SKM-1 (cell line): ENCODE measurements around the gene ZFP36L1.

Experiments
- DNase-seq: peaks from one replicate; lab custom pipeline; 2025; ENCODE audit not compliant: unreplicated experiment; lab: John Stamatoyannopoulos, UW

Gene ZFP36L1

DNA sequence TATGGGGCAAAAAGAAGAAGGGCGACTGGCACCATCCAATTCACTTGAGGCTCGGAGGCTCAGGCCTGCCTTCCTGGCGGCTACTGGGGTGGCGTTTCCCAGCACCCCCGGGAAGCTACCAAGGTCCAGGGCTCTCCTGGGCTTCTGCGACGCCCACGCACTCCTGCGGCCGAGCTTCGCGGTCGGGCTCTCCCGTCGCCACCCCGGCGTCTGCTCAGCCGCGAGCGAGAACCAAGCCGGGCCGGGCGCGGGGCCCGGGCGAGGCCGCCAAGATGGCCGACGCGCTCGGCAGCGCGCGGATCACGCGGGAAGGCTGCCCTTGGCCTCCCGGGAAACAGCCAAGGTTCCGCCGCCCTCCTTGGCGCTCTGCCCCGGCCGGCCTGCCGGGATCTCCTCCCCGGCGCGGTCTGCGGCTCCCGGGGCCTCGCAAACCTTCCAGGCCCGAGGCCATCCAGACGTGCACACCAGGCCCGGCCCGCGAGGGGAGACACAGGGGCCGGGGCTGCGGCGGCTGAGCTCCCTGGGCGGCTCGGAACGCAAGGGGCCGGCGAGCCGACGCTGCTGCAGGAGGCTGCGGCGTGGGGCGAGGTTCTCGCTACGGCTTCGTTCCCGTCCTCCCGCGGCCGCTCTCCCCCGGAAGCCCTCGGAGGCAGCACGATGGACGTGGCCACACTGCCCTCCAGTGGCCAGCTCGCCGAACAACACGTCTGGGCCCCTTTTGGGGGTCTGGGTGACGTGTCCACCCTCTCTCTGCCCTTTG is 23.5 kb upstream of the ZFP36L1 start:
- DNase-seq: no peak

DNA sequence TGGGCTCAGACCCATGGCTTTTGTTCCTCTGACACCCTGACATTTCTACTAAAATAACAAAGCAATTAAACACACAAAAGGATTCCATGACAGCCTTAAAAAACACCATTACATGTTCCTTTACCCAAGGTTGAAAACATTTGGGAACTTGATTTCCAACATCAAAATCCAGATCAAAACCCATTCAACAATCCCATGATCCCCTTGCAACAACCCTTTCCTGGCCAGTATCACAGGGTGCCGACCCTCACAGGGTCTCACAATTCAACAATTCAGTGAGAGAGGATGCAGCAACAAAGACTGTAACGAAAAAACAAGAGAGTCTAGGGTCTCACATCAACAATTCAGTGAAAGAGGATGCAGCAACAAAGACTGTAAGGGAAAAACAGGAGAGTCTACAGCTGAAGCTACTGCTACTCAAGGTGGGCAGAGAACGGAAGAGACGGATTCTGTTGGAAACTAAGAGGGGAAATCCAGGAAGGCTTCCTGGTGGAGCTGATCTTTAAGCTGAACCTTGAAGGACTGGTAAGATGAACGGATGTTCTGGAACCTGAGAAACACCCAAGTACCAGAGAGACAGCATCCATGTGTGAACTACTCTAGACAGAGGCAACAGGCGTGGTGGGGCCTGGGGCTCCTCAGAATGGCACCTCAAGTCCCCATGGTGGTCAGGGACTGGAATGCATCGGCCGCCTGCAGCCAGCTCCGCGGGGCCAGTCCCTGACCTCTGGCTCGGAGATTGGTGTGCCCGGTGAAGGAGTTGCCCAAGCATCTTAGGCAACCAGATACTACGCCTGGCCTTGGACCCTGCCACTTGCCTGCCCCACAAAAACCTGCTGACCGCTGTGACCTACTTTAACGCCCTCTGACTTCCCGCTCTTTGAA is 22.7 kb upstream of the ZFP36L1 start:
- DNase-seq: no peak

DNA sequence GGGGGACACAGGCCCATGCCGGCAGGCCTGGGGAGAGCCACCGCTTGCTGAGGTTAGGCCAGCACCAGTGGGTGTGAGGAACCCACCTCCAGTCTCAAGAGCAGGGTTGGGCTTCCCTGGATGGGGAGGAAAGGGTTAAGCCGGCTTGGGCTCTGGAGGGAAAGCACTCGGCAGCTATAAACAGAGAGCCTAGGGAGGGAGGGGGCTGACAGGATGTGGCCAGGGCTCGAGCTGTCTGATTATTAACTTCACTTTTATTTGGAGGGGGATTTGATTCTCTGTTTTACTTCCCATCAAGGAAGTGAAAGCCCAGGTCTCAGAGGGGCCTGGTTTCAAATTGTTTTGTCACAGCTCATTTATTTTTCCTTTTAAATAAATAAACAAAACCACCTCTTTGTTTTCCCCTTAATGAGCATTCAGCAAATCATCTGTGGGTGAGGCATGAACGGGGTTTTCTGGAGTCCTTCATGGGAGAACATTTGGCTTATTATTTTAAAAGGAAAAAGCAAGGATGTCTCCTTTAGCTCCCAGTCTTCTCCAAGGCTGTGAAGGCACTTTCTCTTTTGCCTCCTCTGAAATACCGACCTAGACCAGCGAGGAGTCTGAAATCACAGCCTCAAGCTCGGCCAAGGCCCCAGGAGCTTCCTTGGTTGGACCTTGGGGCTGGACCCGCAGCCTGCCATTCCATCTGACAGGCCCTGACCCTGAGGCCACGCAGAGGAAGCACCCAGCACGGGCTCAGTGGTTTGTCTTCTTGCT is 21.9 kb upstream of the ZFP36L1 start:
- DNase-seq: no peak

DNA sequence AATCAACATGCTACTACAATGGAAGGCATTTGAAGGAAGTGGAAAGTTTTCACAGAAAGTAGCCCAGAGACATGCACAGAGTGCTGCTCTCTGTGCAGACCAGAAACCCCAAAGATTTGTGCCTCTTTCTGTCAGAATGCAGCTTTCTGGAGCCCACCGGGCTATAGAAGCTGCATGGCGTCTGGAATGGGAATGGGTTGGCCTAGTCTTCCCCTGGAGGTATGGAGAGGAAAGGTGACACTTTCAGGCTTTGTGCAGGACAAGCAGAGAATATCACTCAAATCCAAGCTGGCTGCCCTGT is 21.3 kb upstream of the ZFP36L1 start:
- DNase-seq: no peak

DNA sequence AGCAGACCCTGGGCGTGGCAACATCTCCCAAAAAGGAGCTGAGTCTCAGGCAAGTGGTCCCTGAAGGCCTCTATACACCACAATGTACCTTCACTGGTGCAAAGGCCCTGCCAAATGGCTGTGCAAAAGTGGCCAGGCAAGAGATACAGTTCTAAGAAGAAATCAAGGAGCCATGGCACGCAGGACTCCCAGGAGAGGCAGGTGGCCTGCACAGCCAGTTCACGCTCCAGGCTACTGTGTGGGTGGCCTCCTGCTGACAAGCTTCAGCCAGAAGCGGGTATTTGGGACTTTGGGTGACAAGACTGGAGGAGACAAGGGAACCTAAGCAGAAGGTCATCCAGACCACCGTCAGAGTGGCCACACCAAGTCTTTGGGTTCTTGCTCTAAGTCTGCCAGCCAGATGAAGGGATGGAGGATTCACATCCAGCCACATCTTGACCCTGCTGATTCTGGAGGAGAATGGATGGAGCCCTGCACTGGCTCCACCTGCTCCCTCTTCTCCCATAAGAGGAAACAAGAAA is 20.5 kb upstream of the ZFP36L1 start:
- DNase-seq: no peak

DNA sequence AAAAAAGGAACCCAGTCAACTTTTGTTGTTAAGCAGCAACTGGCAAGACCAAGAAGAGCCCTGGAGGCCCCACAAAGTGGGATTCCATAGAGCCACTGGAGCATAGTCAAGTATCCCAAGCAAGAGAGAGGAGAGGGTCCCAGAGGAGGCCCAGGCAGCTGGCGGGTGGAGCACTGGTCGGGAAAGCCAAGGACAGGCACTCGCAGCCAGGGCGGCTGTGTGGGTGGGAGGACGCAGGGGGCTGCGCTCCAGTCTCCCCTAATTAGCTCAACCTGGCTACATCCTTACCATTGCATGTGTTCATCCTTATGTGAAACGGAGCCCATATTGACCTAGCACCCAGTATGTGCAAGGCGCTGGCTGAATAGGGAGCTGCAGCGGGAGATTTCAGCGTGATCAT is 18.3 kb upstream of the ZFP36L1 start:
- no peak for DNase-seq

DNA sequence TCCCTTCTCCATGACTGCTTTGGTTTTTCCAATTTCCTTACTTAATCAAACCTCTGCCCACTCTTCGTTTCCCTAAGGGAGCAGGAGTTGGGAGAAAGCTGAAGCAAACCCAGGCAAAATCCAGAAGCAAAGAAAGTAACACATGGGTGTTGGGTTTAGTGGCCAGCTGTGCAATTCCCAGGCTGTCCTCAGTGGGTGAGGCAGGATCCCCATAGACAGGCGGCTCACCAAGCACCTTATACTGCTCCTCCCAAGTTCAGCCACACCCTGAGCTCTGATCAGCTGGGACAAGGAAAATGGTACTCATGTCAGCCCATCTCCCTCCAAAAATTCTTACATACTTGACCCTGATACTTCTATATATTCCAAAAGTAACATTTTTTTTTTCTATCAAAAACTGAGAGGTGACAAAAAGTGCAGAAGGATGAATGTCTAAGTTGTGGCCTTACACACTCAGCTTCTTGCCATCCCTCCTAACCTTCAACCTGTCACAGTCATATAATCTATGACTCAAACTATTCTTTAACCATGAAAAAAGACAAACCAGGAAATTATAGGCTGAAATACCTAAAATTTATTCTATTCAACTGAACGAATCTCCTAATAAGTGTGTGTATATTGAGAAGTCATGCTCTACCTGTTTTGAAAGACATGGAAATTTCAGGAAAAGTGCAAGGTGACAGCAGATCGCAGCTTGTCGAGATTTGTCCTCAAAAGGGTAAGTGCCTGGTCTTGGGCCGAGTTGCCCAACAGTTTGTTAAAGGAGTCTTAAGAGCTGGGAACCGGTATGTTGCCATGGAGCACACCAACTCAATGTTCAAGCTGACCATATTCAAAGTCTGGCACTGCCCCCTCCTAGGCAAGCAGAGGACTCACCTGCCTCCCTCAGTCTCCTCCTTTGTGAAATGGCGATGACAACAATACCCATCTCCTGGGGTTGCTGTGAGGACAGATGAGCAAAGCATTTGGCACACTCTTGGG is 17.6 kb upstream of the ZFP36L1 start:
- no peak for DNase-seq

DNA sequence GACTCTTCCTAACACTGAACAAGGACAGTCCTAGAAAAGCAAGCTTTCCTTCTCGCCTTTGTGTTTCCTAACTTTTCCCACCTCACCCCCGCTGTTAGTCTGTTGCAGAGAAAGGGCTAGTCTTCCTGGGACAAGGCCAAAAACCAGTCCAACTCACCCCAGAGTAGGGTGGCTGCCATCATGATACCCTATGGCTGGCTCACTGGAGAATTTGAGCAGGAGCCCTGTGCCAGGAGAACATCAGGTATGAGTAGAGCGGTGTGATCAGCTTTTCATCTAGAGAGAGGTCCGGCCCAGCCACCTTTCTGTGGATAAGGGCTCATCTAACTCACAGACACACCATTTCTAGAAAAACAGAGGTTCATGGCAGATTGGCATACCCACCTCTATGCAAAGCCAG is 16.7 kb upstream of the ZFP36L1 start:
- DNase-seq: no peak

DNA sequence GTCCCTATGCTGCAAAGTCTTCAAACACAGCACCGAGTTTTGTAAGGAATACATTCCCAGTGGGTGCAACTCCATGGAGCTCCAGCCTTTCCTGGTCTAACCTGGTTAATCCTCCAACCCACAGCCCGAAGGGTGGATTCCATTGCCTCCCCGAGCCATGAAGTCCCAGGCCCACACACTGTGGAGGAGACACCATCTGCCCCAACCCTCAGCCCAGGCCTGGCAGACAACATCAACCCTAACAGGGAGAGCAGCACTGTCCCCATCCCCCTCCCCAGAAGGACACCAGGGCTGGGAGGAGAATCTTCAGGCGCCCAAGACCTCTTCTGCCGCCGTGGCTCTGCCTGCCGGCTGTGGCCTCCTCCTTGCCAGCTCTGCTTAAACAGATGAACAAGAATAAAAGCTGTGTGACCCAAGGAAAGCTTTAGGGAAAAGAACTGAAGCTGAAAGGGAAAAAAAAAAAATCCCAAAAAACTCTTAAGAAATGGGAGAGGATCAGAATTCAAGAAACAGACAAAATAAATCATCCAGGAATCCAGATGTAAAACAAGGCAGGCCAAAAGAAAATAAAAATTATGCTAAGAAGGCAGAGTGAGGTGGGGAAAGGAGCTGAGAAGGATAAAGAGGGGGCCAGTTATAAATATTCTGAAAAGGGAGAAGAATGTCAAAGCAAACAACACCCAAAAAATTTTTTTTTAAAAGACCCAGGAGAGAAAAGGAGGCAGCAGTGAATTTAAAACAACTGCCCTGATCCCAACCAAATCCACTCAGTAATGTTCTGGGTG is 16.0 kb upstream of the ZFP36L1 start:
- DNase-seq: no peak

DNA sequence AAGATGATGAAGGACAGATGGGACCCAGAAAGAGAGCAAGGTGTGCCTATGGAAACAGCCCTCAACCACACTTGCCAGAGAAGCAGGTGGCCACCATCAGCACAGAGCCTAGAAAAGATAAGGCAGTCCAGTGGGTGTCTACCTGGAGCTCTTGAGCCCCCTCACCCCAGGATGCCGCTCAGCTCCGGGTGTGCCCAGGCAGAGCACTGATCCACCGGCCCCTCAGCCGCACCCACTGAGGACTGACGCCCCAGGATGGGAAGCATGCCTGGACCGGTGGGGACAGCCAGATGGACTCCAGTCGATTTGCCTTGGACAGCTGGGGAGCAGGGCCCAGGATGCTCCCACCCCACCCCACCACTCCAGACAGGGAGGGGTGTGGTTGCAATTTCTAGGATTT is 15.1 kb upstream of the ZFP36L1 start:
- no peak for DNase-seq

DNA sequence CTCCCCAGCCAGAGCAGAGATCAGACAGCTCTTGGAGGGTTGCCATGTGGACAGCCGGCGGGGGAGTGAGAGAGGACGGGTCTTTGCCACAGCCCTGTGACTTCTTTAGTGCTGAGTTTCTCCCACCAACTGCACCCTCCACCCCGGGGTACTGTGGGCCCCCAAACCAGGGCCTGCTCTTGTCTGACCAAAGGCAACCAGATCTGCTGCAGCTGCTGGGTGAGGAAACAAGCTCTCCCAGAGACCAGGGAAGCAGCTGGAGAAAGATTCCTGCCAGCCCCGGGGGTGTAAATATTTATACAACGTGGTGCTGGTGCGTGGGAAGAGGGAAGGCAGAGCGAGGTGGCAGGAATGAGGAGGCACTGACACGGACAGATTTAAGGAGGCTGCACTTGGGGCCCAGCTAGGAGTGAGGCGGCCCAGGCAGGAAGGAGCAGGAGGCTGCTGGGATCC is 14.3 kb upstream of the ZFP36L1 start:
- DNase-seq: no peak

DNA sequence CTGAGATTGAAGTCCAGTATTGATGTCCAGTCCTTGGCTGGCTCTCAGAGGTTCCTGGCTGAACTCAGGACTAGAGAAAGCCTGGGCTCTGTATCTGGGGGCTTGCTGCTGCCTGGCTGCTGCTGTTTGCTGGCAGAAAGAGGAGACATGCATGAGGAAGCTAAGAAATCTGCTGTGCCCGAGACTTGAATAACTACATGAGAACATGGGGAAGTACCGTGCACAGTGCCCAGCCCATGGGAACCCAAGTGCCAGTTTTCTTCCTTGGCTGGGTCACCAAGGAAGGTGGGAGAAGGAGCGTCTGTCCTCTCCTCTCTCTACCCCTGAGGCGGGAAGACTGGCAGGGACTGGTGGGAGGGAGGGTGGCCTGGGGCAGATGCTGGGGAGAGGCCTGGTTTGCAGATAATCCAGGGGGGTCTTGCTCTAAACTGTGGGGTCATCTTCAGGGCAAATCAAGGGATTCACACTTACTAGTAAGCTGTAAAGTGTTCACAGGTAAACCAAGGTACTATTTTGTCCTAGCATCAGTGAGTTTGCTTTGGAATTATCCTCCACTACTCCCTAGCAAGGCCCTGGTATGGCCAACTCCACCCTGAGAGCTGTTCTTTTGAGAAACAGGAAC is 13.8 kb upstream of the ZFP36L1 start:
- DNase-seq: no peak

DNA sequence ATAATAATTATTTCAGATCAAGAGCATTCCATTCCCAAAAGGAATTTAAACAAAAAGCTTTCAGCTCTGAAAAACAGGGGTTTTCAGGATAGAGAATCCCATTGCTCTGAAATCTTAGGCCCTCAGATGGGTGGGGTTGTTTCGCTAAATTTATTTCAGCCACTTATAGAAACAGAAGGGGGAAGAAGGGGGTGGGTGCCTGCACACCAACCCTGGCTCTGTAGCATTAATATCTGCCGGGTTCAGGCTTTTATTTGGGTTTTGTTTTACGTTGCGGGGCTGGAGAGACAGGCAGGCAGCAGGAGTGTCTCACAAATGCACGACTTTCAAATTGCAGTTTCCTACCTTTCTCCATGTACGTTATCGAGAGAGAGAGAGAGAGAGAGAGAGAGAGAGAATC is 12.5 kb upstream of the ZFP36L1 start:
- no peak for DNase-seq

DNA sequence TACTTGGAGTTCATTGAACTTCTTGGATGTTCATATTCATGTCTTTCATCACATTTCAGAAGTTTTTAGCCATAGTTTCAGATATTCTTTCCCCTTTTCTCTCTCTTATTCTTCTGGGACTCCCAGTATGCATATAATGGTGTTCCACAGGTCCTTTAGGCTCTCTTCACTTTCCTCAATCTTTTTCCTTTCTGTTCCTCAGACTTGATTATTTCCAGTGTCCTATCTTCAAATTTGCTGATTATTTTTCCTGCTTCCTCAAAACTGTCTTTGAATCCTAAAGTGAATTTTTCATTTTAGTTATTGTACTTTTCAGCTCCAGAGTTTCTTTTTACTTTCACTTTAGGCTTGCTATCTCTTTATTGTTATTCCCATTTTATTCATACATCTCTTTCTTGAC is 8.8 kb upstream of the ZFP36L1 start:
- no peak for DNase-seq

DNA sequence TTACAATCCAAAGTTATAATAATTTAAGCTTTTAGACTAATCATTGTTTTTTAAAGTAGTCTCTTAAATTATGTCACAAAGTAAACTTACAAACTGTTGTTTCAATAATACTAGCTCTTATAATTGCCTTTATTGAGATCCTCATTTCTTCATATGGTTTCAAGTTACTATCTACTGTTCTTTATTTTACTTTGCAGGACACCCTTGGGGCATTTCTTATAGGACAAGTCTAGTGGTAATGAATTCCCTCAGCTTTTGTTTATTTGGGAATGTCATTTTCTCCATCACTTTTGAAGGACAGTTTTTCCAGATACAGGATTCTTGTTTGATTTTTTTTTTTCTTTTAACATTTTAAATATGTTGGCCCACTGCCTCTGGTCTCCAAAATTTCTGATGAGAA is 8.1 kb upstream of the ZFP36L1 start:
- DNase-seq: no peak

DNA sequence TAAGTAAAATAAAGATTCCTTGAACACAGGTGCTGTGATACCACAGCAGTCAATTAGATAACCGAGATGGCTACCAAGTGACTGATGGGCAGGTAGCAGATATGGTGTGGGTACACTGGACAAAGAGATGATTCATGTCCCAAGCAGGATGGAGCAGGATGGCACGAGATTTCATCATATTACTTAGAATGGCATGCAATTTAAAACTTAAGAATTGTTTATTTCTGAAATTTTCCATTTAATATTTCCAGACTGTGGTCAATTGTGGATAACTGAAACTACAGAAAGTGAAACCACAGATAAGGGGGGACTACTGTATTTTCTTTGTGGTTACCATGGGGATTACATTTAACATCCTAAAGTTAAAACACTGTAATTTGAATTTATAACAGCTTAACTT is 7.5 kb upstream of the ZFP36L1 start:
- DNase-seq: no peak

DNA sequence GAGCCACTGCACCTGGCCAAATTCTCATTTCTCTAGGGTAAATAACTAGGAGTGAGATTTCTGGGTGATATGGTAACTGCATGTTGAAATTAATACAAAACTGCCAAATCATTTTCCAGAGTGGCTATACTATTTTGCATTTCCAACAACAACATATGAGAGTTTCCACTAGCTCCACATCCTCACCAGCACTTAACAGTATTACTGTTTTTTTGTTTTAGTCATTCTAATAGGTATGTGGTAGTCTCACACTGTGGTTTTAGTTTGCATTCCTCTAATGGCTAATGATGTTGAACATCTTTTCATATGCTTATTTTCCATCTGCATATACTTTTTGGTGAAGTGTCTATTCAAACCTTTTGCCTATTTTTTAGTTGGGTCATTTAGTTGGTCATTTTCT is 5.8 kb upstream of the ZFP36L1 start:
- DNase-seq: no peak

DNA sequence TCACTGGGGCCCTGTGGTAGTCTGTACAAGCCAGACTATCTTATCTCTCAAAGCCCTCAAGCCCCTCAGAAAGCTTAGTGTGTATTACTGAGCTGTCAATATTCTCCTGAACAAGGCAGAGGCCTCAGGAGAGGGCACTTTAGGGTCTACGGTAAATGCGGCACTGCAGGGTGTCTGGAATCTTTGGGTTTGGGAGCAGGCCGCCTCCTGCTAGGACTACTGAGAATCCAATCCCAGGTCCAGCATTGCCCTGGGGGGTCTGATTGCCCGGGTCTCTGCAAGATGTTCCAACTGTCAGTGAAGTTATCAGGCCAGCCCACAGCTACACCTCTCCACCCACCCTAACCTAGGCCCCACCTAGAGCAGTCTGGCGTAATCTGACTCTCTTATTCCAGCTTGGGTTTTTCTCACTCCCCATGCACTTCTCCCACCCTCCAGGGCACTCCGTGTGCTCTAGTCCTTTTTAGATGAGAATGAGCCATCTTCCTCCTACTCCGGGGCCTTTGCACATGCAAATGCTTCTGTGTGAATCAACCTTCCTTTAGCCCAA is 4.3 kb upstream of the ZFP36L1 start:
- DNase-seq: no peak
